Neural progenitor cell (in vitro differentiated cells): Measurements from ENCODE around the gene KCNS1.

Experiments
- CTCF ChIP-seq: fragments of 200-600 bp; sonication (generic); IDR thresholded peaks from 2 replicates; pipeline ENCODE4 v1.5.1; 2017; ENCODE audit warnings: antibody characterized with exemption, mild to moderate bottlenecking
- EZH2 ChIP-seq: fragments of 200-600 bp; sonication (generic); IDR thresholded peaks from 2 replicates; pipeline ENCODE4 v1.6.1; 2017; ENCODE audit warnings: antibody characterized with exemption, mild to moderate bottlenecking, moderate library complexity
- EZH2phosphoT487 ChIP-seq: fragments of 200-600 bp; sonication (generic); IDR thresholded peaks from 2 replicates; pipeline ENCODE4 v1.6.1; 2017; ENCODE audit warnings: antibody characterized with exemption

DNA sequence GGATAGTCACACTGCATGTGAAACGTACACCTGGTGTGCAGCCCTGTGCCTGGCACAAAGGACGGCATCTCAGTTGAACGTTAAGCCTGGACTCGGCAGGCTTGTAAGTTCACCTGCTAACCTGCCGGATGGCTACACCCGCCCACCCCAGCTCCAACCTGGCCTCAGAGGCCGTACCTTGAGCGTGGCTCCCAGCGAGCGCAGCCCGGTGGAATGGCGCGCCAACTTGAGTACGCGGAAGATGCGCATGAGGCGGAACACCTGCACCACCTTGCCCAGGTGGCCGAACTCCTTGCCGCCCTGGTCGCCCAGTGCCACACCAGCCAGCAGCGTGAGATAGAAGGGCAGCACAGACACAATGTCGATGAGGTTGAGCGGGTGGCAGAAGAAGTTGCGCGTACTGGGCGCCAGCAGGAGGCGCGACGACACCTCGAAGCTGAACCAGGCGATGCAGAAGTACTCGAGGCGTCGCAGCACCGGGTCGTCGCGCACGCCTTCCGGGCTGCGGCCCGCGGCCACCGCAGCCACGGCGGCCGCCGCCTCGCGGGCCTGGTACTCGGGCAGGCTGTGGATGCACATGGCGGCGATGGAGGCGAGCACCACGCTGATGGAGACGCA, 3.3 kb downstream of the KCNS1 start:
- TF ChIP-seq CTCF (no peak), EZH2phosphoT487 (no peak), EZH2 (no peak)
